ENCODE results near the gene SYCP1.
A peak's percentile ranks its signal among the peaks of the same experiment; 100 is the strongest.
"Not testable (repeated sequence)": the region's sequence is repeated elsewhere in the genome, so short reads cannot be mapped to it uniquely, and the experiment has no call there.

SYCP1 gene

DNA sequence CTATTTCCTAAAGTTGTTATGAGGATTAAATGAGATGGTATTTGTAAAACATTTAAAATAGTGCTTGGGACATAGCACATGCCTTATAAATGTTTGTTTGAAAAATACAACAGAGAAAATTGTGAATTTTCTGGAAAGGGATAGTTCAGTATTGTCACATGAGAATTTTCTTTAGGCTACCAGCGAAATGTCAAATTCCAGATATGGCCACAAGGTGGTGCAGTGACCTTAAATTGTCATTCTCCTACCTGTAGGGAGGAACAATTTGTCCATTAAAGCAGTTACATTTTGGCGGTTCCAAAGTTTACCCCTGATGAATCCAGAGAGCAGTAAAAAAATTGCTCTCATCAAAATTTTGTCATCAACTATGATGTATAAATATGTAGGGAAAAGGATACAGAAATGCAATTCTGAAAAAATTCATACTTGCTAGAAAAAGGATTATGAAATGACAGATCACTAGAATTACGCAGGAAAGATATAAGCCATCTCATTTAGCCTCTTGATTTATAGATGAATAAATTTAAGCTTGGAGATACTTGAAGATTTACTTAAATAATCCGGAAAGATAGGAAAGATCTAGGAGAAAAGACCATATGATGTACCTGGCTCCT, 124.7 kb downstream of the SYCP1 start:
- peak; percentile 19 for DNase-seq (ENCODE audit: low read depth in 2 of 2)

DNA sequence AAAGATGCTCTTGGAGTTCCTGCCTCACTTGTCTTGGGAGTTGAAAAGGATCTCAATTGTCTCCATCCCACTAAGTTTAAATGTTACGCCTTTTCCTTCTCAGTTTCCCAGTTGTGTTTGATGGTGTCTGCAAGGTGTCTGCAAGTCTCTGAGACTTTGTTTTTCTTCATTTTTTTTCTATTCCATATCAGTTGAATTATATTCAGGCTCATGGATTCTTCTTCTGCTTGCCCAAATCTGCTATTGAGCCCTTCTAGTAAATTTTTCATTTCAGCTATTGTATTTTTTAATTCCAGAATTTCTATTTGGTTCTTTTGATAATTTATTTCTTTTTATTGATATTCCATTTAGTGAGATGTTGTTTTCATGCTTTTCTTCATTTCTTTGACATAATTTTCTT, 127.6 kb downstream of the SYCP1 start:
- no peak for DNase-seq (ENCODE audit: low read depth in 2 of 2)

DNA sequence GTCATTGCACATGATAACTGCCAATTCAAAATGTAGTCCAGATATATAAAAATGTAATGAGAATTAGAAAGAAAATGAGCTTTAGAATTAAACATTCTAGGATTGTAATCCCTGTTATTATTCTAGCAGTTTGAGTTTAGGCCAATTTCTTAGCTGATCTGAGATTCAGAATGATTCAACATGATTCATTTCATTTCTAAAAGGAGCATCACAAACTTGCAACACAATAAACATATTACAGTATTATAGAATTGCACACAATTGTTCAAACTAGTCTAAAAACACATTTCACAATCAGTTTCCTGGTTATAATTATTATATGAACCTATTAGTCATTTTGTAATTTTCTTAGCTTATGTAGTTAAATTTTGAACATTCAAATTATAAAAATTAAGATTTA, 131.6 kb downstream of the SYCP1 start:
- no peak for DNase-seq (ENCODE audit: low read depth in 2 of 2)

DNA sequence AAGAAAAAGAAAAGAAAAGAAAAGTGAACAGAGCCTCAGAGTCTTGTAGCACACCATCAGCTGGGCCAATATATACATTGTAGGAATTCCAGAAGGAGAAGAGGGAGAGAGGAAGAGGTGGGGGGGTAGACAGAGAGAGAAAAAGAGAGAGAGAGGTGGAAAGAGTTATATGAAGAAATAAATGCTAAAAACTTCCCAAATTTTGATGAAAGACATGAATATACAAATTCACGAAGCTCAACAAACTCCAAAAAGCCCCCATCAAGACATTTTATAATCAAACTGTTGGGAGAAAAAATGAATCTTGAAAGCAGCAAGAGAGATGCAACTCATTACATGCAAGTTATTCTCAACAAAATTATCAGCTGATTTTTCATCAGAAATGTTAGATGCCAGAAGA, 133.4 kb downstream of the SYCP1 start:
- DNase-seq (ENCODE audit: low read depth in 2 of 2) = no peak

DNA sequence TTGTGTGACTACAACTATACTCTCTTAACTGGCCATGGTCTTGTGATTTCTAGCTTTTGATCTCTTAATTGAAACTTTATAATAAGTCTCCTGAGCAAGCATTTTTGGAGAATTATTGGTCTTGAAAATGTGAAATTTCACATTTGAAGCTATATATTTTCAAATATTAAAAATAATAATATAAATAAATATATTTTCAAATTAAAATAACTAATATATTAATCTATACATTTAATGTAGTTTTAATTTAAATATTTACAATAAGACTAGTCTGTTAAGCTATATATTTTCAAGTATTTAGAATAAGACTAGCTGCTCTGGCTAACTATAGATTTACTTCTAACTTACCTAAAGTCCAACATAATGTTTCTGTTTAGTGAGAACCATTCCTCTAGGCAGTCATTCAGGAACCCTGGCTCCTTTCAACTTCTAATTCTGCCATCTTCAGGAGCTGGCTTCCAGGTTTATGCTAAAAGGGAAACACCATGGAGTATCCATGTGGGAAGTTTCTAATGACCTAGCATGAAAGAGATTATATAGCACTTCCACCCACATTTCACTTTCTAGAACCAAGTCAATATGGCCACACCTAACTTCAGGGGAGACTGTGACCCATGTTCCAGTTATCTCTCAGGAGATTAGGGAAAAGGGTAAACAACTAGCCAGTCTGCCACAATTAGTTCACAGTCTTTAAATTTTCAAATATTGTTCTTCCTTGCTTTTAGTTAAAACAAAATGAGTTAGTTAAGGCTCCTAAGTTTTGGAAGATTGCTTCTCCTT, 143.0 kb downstream of the SYCP1 start:
- no peak for DNase-seq (ENCODE audit: low read depth in 2 of 2)

DNA sequence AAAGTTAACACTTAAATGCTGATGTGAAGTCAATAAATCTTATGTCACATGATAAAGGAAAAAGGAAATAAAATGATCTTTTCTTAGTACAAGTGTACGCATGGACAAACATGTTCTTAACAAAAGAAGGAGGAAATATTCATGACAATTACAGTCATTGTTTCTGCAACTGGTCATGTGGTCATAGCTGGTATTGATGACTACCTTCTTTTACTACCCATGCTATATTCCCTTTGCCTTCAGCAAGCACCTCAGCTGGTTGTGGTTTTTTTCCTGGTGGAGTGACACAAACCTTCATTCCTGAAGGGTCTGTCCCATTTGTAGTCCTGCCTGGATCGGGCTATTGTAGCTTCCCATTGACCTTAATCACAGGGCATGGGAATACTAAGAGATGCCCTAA, 151.5 kb downstream of the SYCP1 start:
- DNase-seq (ENCODE audit: low read depth in 2 of 2) = no peak

DNA sequence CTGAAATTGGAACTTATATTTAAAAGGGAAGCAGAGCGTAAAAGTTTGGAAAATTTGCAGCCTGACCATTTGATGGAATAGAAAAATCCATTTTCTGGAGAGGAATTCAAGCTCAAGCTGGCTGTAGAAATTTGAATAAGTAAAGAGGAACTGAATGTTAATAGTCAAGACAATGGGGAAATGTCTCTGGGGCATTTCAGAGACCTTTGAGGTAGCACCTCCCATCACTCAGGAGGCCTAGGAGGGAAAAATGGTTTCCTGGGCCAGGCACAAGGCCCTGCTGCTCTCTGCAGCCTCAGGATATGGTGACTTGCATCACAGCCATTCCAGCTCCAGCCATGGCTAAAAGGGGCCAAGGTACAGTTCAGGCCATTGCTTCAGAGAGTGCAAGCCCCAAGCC, 157.3 kb downstream of the SYCP1 start:
- no peak for DNase-seq (ENCODE audit: low read depth in 2 of 2)

DNA sequence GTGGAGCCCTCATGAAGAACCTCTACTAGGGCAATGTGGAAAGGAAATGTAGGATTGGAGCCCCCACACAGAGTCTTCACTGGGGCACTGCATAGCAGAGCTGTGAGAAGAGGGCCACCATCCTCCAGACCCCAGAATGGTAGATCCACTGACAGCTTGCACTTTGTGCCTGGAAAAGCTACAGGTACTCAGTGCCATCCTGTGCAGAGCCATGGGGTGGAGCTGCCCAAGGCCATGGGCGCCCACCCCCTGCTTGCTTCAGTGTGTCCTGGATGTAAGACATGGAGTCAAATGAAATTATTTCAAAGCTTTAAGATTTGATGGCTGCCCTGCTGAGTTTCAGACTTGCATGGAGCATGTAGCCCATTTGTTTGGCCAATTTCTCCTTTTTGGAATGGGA, 157.8 kb downstream of the SYCP1 start:
- DNase-seq (ENCODE audit: low read depth in 2 of 2) = no peak

DNA sequence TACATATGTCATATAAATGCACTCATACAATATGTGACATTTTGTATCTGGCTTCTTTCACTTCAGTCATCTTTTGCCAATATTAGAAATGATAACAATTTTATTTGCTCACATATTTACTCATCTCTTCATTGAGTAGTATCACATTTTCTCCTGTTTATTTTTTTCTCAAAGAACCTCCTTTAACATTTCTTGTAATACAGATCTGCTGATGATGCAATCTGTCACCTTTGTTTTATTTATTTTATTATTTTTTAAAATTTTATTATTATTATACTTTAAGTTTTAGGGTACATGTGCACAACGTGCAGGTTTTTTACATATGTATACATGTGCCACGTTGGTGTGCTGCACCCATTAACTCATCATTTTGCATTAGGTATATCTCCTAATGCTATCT, 159.1 kb downstream of the SYCP1 start:
- DNase-seq (ENCODE audit: low read depth in 2 of 2) = no peak

DNA sequence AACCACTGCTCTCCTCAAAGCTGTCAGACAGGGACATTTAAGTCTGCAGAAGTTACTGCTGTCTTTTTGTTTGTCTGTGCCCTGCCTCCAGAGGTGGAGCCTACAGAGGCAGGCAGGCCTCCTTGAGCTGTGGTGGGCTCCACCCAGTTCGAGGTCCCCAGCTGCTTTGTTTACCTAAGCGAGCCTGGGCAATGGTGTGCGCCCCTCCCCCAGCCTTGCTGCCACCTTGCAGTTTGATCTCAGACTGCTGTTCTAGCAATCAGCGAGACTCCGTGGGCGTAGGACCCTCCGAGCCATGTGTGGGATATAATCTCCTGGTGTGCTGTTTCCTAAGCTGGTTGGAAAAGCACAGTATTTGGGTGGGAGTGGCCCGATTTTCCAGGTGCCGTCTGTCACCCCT, 164.9 kb downstream of the SYCP1 start:
- not testable (repeated sequence) for DNase-seq (ENCODE audit: low read depth in 2 of 2)

DNA sequence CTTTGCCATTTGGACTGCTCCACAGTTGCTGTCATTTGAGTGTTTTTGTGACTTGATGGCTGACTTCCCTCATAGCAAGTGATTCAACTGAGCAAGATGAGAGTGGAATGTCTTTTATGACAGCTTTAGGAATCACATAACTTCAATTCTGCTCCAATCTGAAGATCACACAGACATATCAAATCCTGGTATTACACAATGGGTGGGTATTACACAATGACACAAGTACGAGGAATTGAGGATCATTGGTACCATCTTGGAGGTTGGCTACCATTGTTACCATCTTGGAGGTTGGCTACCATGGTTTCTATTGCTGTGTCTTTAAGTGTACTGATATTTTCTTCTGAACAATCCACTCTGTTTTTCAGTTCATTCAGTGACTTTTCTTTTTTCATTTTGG, 166.5 kb downstream of the SYCP1 start:
- no peak for DNase-seq (ENCODE audit: low read depth in 2 of 2)

DNA sequence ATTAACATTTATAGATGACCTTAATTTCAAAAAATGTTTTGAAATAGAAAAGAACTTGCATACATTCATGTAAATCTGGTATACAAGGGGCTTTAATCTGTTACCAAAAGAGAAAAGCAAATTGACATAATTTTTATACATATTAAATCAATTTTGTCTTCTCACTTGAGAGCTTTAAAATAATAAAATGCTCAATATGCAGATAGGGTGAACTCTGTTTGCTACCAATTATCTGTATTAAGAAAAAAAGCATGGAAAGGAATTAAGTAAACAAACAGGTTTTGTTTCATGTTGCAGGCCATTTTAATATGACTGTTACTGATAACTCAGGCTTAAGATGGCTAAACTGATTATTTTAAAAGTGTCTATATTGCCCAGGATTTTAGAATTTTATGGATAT, 168.9 kb downstream of the SYCP1 start:
- no peak for DNase-seq (ENCODE audit: low read depth in 2 of 2)

DNA sequence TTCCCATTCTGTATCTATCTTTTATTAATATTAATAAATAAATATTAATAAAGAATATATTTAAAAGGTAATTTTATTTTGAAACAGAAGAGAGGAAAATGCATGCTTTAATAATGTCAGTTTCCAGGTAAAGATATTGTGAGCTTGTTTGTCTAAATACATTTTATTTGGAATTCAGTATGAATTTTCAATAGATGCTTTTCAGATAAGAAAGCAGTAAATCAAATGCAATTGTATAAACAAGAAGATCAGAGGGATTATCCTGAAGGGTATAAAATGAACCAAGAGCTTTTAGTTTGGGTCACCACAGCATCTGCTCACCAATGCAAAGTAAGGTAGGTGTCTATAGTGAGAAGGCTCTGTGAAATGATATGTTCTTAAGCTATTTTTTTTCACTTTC, 174.9 kb downstream of the SYCP1 start, which contains the start of gene TSHB:
Gene TSHB, plus strand, starts transcription at position 301 of the 400 bp plus-strand sequence. CDS start 3,537 bp downstream, outside the sequence.
- no peak for DNase-seq (ENCODE audit: low read depth in 2 of 2)

DNA sequence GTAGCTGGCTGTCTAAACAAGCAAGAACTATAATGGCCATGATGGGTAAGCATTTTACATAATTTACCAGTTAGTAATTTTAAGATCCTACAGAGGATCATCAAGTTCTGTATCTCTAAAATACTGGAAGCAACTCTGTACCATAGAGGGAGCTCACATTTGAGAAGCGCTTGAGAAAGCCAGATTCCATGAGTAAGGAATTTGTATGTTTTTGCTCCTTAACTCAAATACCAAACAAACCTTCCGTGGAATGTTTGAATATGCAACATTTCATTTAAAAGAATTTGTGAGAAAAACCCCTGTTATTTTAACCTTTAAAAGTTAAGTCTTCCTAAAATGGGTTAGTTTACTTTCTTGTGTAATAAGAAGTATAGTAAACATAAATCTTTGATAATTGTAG, 176.9 kb downstream of the SYCP1 start:
- DNase-seq (ENCODE audit: low read depth in 2 of 2) = no peak

DNA sequence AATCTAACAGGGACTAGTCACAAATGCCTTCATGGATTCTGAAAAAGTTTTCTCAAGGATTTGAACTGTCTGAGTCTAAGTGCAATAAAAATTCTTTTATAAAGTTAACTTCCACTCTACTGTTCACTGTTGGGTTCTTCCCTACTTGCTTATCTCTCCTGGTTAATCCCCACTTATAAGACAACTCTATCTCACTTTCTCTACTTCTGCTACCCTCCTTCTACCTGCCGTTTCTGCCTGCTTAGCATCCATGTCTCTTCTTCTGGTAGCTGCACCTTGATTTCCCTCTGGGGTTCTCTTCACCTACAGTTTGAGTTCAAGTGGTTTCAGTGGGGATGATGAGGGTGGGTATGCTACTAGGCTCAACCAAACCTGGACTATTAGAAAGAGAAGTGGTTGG, 181.0 kb downstream of the SYCP1 start:
- no peak for DNase-seq (ENCODE audit: low read depth in 2 of 2)

DNA sequence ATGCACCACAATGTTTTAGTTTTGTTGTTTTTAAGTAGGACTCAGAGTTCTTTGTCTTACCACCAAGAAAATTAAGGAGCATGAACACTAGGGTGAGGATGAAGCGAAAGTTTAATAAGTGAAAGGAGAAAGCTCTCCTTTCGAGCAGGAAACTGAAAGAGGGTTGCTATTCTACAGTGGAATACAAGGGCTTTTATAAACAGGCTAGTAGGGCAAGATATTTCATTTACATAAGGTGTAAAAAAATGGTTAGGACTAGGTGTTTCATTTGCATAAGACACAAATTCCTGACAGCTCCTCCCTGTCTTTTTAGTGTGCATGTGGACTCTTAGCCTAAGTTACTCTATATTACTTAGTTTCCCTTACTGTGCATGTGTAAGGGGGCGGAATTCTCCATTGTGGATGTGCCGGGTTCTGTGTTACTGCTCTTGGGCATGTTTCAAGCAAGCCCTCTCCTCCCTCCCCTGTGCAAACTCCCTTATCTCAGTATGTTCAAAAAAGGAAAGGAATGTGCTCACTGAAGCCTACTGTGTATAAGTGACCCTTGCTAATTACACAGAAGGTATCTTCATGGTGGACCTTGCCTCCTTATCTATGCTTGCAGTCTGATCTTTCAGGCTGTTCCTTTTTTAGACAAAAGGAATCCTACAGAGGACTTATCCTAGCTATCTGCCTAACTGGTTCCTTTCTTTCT, 182.3 kb downstream of the SYCP1 start:
- DNase-seq (ENCODE audit: low read depth in 2 of 2) = no peak

DNA sequence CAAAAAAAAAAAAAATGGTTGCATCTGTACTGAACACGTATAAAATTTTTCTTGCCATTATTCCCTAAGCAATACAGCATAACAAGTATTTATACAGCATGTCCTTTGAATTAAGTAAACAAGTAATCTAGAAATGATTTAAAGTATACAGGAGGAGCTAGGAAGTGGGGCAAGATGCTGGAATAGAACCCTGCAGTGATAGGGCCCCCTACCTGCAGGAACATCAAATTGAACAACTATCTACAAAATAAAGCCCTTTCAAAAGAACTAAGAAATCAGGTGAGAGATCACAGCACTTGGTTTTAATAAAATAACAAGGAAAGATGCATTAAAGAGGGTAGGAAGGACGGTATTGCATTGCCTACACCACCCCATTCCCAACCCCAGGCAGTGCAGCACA, 185.8 kb downstream of the SYCP1 start:
- DNase-seq (ENCODE audit: low read depth in 2 of 2) = no peak

DNA sequence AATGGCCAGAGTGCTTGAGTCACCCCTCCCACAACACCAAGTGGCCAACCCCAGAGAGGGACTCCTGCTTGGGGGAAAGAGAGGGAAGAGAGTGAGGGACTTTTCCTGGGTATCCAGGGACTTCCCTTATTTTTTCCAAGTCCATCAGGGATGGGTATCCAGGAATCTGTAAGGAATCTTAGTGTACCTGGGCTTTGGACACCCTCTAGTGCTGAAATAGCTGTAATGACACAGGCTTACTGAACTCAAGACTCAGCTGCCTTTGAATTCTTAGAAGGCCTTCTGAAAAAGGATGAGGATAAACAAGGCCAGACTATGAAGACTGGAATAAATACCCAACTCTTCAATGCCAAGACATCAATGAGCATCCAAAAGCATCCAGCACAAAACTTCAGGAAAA, 187.0 kb downstream of the SYCP1 start:
- no peak for DNase-seq (ENCODE audit: low read depth in 2 of 2)

Data from stimulated activated CD8-positive, alpha-beta memory T cell treated with anti-CD3 and anti-CD28 coated beads, Interleukin-15, amount 100 ng/mL, for 48 hours (primary cell).